Measurements from ENCODE around the gene ROCK2. TPM values are rescaled to one million over a fixed set of nuclear protein-coding genes. Genes with fewer than 3 reads are reported as not detected.

ROCK2 gene
- total RNA-seq, 2 donors from 2014 or later = 62.7 to 80.9 TPM

GRCh38 chr2:11156396-11157075 lies 187.9 kb downstream of the ROCK2 start:
- Histone ChIP-seq H3K4me3 (no peak overlapping the region), H3K4me1 (peaks cover 5% of the 10 kb centered on the region), H3K9ac (ENCODE audit: low read depth in 2 of 2, low read length in 2 of 2) (no peak overlapping the region), H3K27me3 (no peaks in the 10 kb centered on the region), H3K36me3 (no peaks in the 10 kb centered on the region), H3K27ac (no peak overlapping the region), H3K9me3 (no peaks in the 10 kb centered on the region)
- intact Hi-C loops (cut with DNase I) = no loop called here
- TF ChIP-seq CTCF (IDR thresholded peaks at IDR 0.05) = no peak
- DNase-seq = no peak

- peak within 1 kb of the TSS; percentile 93 for H3K27ac ChIP-seq
- H3K4me1 ChIP-seq = peaks cover 5% of the 10 kb centered on the region
- intact Hi-C loops (cut with DNase I) = no loop called here
- H3K36me3 ChIP-seq = no peaks in the 10 kb centered on the region
- no peaks in the 10 kb centered on the region for H3K9me3 ChIP-seq
- H3K27me3 ChIP-seq = no peaks in the 10 kb centered on the region
- no peak for TF ChIP-seq CTCF (IDR thresholded peaks at IDR 0.05)
- peak within 1 kb of the TSS; percentile 91 for H3K9ac ChIP-seq (ENCODE audit: low read depth in 2 of 2, low read length in 2 of 2)
- DNase-seq = peak; percentile 34
- H3K4me3 ChIP-seq = peak within 1 kb of the TSS; percentile 84
Measured at GRCh38 chr2:11155381-11156035, 188.9 kb downstream of the ROCK2 start, which contains the start of gene SLC66A3. TSS of gene SLC66A3 (plus strand) at chr2:11155467. CDS start at chr2:11155547, 80 bp downstream.

GRCh38 chr2:11154923-11155380 lies 189.5 kb downstream of the ROCK2 start:
- Histone ChIP-seq H3K4me3 (peak overlapping the region; percentile 41), H3K4me1 (peaks cover 5% of the 10 kb centered on the region), H3K36me3 (no peaks in the 10 kb centered on the region), H3K27ac (peak overlapping the region; percentile 87), H3K27me3 (no peaks in the 10 kb centered on the region), H3K9me3 (no peaks in the 10 kb centered on the region), H3K9ac (ENCODE audit: low read depth in 2 of 2, low read length in 2 of 2) (peak overlapping the region; percentile 57 to 91)
- TF ChIP-seq CTCF (IDR thresholded peaks at IDR 0.05) = no peak
- intact Hi-C loops (cut with DNase I) = no loop called here
- peak; percentile 99 for DNase-seq

- DNase-seq = no peak
- no peak for TF ChIP-seq CTCF (IDR thresholded peaks at IDR 0.05)
- H3K9ac ChIP-seq (ENCODE audit: low read depth in 2 of 2, low read length in 2 of 2) = peak overlapping the region; percentile 57 to 91
- no peaks in the 10 kb centered on the region for H3K27me3 ChIP-seq
- H3K36me3 ChIP-seq = no peaks in the 10 kb centered on the region
- H3K4me1 ChIP-seq = peaks cover 5% of the 10 kb centered on the region
- peak overlapping the region; percentile 41 for H3K4me3 ChIP-seq
- peak overlapping the region; percentile 87 for H3K27ac ChIP-seq
- H3K9me3 ChIP-seq = no peaks in the 10 kb centered on the region
- intact Hi-C loops (cut with DNase I) = no loop called here
Measured at GRCh38 chr2:11154016-11154922, 190.2 kb downstream of the ROCK2 start.

- H3K27ac ChIP-seq = no peak overlapping the region
- DNase-seq = no peak
- no peaks in the 10 kb centered on the region for H3K27me3 ChIP-seq
- no peaks in the 10 kb centered on the region for H3K36me3 ChIP-seq
- no peak for TF ChIP-seq CTCF (IDR thresholded peaks at IDR 0.05)
- H3K9me3 ChIP-seq = no peaks in the 10 kb centered on the region
- intact Hi-C loops (cut with DNase I) = no loop called here
- no peak overlapping the region for H3K9ac ChIP-seq (ENCODE audit: low read depth in 2 of 2, low read length in 2 of 2)
- H3K4me3 ChIP-seq = no peak overlapping the region
- peaks cover 5% of the 10 kb centered on the region for H3K4me1 ChIP-seq
Measured at GRCh38 chr2:11152591-11152990, 191.8 kb downstream of the ROCK2 start.

Data from colonic mucosa (tissue), 4 donors.